ENCODE measurements around the gene UFD1.

UFD1 gene

DNA sequence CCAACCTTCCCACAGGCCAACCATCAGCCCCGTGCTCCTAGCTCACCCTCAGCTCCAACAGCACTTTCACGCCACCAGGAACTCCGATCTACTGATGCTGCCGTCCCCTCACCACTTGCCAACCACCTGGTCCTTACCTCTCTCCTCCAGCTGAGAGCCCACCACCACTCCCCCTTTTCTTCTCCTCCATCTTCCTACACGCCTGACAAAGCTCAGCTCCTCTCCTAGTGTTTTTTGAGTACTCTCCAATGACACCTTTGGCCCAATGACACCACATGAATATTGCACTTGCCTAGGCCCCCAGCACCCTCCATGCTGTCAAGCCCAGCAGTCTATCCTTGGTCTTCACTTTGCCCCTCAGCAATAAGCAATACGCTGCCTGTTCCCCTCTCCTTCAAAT, 78.1 kb downstream of the UFD1 start:
- no peaks in the 10 kb centered on the region for H3K9me3 ChIP-seq (ENCODE audit: control insufficient read depth, low read length)
- H3K27ac ChIP-seq, result no peak overlapping the region
- H3K4me2 ChIP-seq (ENCODE audit: low read length), result no peak overlapping the region
- H3K9ac ChIP-seq, result no peak overlapping the region
- peaks cover 2% of the 10 kb centered on the region for H3K79me2 ChIP-seq
- no peaks in the 10 kb centered on the region for H3K27me3 ChIP-seq (ENCODE audit: control insufficient read depth, insufficient read depth, low read length)
- no peaks in the 10 kb centered on the region for H3K4me1 ChIP-seq
- H3K36me3 ChIP-seq (ENCODE audit: control insufficient read depth, insufficient read depth, low read length), result no peaks in the 10 kb centered on the region
- TF ChIP-seq, protein P1, sequence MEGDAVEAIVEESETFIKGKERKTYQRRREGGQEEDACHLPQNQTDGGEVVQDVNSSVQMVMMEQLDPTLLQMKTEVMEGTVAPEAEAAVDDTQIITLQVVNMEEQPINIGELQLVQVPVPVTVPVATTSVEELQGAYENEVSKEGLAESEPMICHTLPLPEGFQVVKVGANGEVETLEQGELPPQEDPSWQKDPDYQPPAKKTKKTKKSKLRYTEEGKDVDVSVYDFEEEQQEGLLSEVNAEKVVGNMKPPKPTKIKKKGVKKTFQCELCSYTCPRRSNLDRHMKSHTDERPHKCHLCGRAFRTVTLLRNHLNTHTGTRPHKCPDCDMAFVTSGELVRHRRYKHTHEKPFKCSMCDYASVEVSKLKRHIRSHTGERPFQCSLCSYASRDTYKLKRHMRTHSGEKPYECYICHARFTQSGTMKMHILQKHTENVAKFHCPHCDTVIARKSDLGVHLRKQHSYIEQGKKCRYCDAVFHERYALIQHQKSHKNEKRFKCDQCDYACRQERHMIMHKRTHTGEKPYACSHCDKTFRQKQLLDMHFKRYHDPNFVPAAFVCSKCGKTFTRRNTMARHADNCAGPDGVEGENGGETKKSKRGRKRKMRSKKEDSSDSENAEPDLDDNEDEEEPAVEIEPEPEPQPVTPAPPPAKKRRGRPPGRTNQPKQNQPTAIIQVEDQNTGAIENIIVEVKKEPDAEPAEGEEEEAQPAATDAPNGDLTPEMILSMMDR (IDR thresholded peaks at IDR 0.05), result no peak
- H2AFZ ChIP-seq, result no peak overlapping the region
- no peak overlapping the region for H3K4me3 ChIP-seq (ENCODE audit: low read depth, low read length)
